ENCODE measurements around the gene EYS. TPM values are rescaled to one million over a fixed set of nuclear protein-coding genes. Genes with fewer than 3 reads are reported as not detected.

The EYS gene
- total and polyA plus RNA-seq, 2 of the 8 experiments (the other 6 are each of a cell fraction or from before 2014, with no cell fraction given): 0.05 to 0.13 TPM

DNA sequence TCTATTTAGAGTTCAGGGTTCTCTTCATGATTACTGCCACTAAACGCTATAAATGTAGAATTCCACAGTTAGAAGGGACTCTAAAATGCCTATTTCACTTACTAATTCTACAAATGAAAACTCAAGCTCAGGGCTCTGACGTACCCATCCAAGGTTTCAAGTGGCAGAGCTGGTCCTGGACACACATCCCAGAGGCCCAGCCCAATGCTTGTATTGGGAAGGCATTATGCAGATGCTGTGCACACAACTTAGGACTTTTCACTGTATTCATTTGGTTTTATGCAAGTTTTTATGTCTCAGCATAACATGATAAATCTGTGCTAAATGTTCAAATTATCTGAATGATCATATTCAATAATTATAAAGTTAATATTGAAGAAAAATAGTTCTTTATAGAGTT lies 1761.0 kb downstream of the EYS start:
- Histone ChIP-seq H3K4me1 (replicated peaks in 1 of 4; ENCODE audit: control insufficient read depth in 3 of 4, insufficient read depth in 4 of 4, low read length in 3 of 4) (peaks cover 0 to 2% (median 0%) of the 10 kb centered on the region in 4 experiments; a peak in 1 of 7 replicates), H3K9ac (replicated peaks in 1 of 4; ENCODE audit: extremely low read depth in 1 of 4, low read depth in 3 of 4, low read length in 3 of 4) (no peak overlapping the region), H3K14ac (ENCODE audit: insufficient read length) (no peak overlapping the region), H3K4me3 (ENCODE audit: extremely low read depth in 1 of 4, insufficient read depth in 2 of 4, low read depth in 3 of 4, low read length in 4 of 4) (no peak overlapping the region), H3K18ac (ENCODE audit: extremely low read depth, low read length) (no peak overlapping the region), H3K27me3 (replicated peaks in 1 of 4; ENCODE audit: control insufficient read depth in 3 of 4, extremely low read depth in 1 of 4, insufficient read depth in 3 of 4, low read length in 3 of 4) (no peaks in the 10 kb centered on the region), H2BK20ac (ENCODE audit: low read length) (no peak overlapping the region), H3K56ac (replicated peaks; ENCODE audit: insufficient read length, low read depth, low read length) (no peak overlapping the region), H3K79me1 (ENCODE audit: low read depth, low read length) (no peaks in the 10 kb centered on the region), H2BK12ac (ENCODE audit: low read depth, low read length) (no peak overlapping the region), H4K20me1 (replicated peaks in 1 of 2; ENCODE audit: control insufficient read depth in 1 of 2, insufficient read depth in 2 of 2, low read length in 2 of 2) (no peaks in the 10 kb centered on the region), H3K4ac (replicated peaks; ENCODE audit: insufficient read length, low read depth, low read length) (no peak overlapping the region), H3K9me3 (ENCODE audit: insufficient read depth in 2 of 2, low read depth in 1 of 2, low read length in 1 of 2) (no peaks in the 10 kb centered on the region), H3K23me2 (ENCODE audit: low read depth, low read length) (no peaks in the 10 kb centered on the region), H2AFZ (ENCODE audit: low read length) (no peak overlapping the region), H4K8ac (ENCODE audit: extremely low read depth, insufficient read depth, low read length) (no peak overlapping the region), H2BK120ac (replicated peaks; ENCODE audit: low read depth, low read length) (no peak overlapping the region), H2AK5ac (ENCODE audit: low read depth, low read length) (no peak overlapping the region), H3K36me3 (ENCODE audit: control insufficient read depth in 2 of 4, insufficient read depth in 4 of 4, low read length in 3 of 4) (no peaks in the 10 kb centered on the region), H2BK15ac (ENCODE audit: low read length) (no peak overlapping the region), H4K5ac (ENCODE audit: insufficient read length, low read depth, low read length) (no peak overlapping the region), H2BK5ac (ENCODE audit: low read depth, low read length) (no peak overlapping the region), H4K91ac (replicated peaks; ENCODE audit: insufficient read length, low read length) (no peak overlapping the region), H3K27ac (ENCODE audit: low read depth, low read length) (no peak overlapping the region), H3K79me2 (ENCODE audit: control insufficient read depth in 1 of 2, insufficient read depth in 2 of 2, low read length in 2 of 2) (no peaks in the 10 kb centered on the region), H3K4me2 (ENCODE audit: insufficient read depth in 1 of 2, low read depth in 2 of 2, low read length in 2 of 2) (no peak overlapping the region), H3K23ac (ENCODE audit: insufficient read length) (no peak overlapping the region)
- DNase-seq (ENCODE audit: low read depth in 1 of 2, low spot score in 2 of 2): no peak
- no peak for FAIRE-seq
- WGBS, 2 experiments (ENCODE audit: extremely low coverage in 1 of 2, insufficient coverage in 1 of 2, insufficient read length in 1 of 2, insufficient replicate concordance in 2 of 2, low coverage in 1 of 2, low lambda C conversion rate in 2 of 2, missing lambda C conversion rate in 1 of 2): 84% methylated on average over 2 of the region's 2 CpGs; no CpG with 5 or more reads in 1 of the 2 experiments
- ChIA-PET CTCF (ENCODE audit: partially characterized antibody) (no interaction called here), POLR2A (ENCODE audit: partially characterized antibody) (no interaction called here)
- no peak for TF ChIP-seq SAP30 (IDR thresholded peaks at IDR 0.05; ENCODE audit: insufficient read depth, insufficient replicate concordance, low read length)
- TF ChIP-seq, protein P1, sequence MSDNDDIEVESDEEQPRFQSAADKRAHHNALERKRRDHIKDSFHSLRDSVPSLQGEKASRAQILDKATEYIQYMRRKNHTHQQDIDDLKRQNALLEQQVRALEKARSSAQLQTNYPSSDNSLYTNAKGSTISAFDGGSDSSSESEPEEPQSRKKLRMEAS (IDR thresholded peaks at IDR 0.05): no peak
- no peak for TF ChIP-seq CREB1 (IDR thresholded peaks at IDR 0.05)
- no peak for TF ChIP-seq SIRT6 (IDR thresholded peaks at IDR 0.05; ENCODE audit: low read length)
- TF ChIP-seq KDM4A (IDR thresholded peaks at IDR 0.05; ENCODE audit: low read depth, low read length, severe bottlenecking): no peak
- no peak for TF ChIP-seq CEBPB (IDR thresholded peaks at IDR 0.05; ENCODE audit: low read depth, low read length)
- TF ChIP-seq TEAD4 (IDR thresholded peaks at IDR 0.05; ENCODE audit: low read depth, low read length): no peak
- TF ChIP-seq, protein P2, sequence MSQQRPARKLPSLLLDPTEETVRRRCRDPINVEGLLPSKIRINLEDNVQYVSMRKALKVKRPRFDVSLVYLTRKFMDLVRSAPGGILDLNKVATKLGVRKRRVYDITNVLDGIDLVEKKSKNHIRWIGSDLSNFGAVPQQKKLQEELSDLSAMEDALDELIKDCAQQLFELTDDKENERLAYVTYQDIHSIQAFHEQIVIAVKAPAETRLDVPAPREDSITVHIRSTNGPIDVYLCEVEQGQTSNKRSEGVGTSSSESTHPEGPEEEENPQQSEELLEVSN (IDR thresholded peaks at IDR 0.05): no peak
- TF ChIP-seq KDM1A (IDR thresholded peaks at IDR 0.05; ENCODE audit: borderline replicate concordance, low read length): no peak
- no peak for TF ChIP-seq BRCA1 (IDR thresholded peaks at IDR 0.05; ENCODE audit: low read depth, low read length)
- no peak for TF ChIP-seq CTBP2 (IDR thresholded peaks at IDR 0.05; ENCODE audit: borderline replicate concordance, insufficient read depth, insufficient read length, low read length)
- no peak for TF ChIP-seq ZNF274 (IDR thresholded peaks at IDR 0.05; ENCODE audit: borderline replicate concordance, extremely low read depth, low read length)
- no peak for TF ChIP-seq RXRA (IDR thresholded peaks at IDR 0.05; ENCODE audit: insufficient read depth, low read depth, low read length)
- no peak for TF ChIP-seq HDAC6 (IDR thresholded peaks at IDR 0.05; ENCODE audit: low read depth, low read length)
- TF ChIP-seq GTF2F1 (IDR thresholded peaks at IDR 0.05; ENCODE audit: borderline replicate concordance, low read depth, low read length): no peak

Measured in H1 (cell line).